Hepatocyte (in vitro differentiated cells): ENCODE data around the gene PDE4B.

Experiments used
- EZH2phosphoT487 ChIP-seq: fragments of 200-600 bp; sonication (generic); IDR thresholded peaks from one replicate; pipeline ENCODE4 v1.6.1; 2018; ENCODE audit warnings: antibody characterized with exemption, mild to moderate bottlenecking, low read depth, moderate library complexity; ENCODE audit not compliant: unreplicated experiment, severe bottlenecking
- TF ChIP-seq, protein P1 (sequence below): fragments of 200-600 bp; sonication (generic); IDR thresholded peaks from 2 replicates; pipeline ENCODE4 v1.5.1; 2016; ENCODE audit warnings: antibody characterized with exemption, mild to moderate bottlenecking; ENCODE audit not compliant: poor library complexity

DNA sequence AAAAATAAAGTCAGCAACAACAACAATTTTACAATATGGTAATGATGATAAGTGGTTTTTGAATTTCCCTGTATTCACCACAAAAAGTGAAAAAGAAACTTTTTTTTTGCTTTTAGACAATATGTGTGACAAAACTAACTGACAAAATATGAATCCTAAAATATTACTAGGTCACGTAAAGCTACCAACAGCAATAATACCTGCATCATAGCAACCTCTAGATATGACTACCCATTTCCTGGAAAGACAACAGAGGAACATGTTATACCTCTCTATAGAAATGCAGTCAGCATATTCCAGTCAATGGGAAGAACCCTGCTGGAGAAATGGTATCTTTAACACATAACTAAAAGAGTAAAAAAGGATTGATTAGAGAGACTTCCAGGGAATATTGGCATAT, 73.7 kb downstream of the PDE4B start:
- TF ChIP-seq EZH2phosphoT487 = no peak
- TF ChIP-seq, protein P1, sequence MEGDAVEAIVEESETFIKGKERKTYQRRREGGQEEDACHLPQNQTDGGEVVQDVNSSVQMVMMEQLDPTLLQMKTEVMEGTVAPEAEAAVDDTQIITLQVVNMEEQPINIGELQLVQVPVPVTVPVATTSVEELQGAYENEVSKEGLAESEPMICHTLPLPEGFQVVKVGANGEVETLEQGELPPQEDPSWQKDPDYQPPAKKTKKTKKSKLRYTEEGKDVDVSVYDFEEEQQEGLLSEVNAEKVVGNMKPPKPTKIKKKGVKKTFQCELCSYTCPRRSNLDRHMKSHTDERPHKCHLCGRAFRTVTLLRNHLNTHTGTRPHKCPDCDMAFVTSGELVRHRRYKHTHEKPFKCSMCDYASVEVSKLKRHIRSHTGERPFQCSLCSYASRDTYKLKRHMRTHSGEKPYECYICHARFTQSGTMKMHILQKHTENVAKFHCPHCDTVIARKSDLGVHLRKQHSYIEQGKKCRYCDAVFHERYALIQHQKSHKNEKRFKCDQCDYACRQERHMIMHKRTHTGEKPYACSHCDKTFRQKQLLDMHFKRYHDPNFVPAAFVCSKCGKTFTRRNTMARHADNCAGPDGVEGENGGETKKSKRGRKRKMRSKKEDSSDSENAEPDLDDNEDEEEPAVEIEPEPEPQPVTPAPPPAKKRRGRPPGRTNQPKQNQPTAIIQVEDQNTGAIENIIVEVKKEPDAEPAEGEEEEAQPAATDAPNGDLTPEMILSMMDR = no peak
